HG02763 (cell line): ENCODE measurements around the gene GGPS1.
"Not testable (repeated sequence)": the region's sequence is repeated elsewhere in the genome, so short reads cannot be mapped to it uniquely, and the experiment has no call there.

Source experiments
- ATAC-seq: cut with Tn5 transposase; IDR thresholded peaks from one replicate; pipeline ENCODE4 v1.9.1; 2021; ENCODE audit warnings: mild to moderate bottlenecking, moderate library complexity; ENCODE audit not compliant: unreplicated experiment

The GGPS1 gene

GRCh38 chr1:235304549-235305451 lies 23.6 kb upstream of the GGPS1 start:
- ATAC-seq = no peak

- ATAC-seq = no peak
Measured at GRCh38 chr1:235307158-235308124, 20.9 kb upstream of the GGPS1 start.

- not testable (repeated sequence) for ATAC-seq
Measured at GRCh38 chr1:235309206-235309605, 19.2 kb upstream of the GGPS1 start.

DNA sequence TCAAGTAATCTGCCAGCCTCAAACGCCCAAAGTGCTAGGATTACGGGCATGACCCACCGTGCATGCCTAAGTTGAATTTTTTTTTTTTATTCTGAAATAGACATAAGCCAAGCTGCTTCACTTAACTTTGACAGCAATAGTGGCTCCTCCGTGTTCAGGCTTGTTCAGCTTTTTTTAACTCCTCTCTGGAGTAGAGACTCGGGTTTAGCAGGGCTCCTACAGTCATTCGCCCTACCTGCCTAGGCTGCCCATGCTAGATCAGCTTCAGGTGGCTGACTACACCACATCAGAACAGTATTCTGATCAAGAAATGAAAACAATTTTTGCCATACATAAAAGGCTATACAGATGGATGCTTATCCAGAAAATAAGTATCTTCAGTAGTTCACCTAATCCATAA lies 15.1 kb upstream of the GGPS1 start:
- no peak for ATAC-seq

- no peak for ATAC-seq
Measured at GRCh38 chr1:235313931-235314678, 14.3 kb upstream of the GGPS1 start.

DNA sequence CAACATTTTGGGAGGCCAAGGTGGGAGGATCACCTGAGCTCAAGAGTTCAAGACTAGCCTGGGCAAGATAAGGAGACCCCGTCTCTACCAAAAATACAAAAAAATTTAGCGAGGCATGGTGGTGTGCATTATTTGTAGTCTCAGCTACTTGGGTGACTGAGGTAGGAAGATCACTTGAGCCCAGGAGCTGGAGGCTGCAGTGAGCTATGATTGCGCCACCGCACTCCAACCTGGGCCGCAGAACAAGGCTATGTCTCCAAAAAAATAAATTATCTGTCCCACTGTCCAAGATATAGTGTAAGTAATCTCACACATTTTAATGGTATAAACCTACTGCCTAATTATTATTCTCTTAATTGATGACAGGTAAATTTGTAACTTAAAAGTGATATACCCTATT lies 13.2 kb upstream of the GGPS1 start:
- no peak for ATAC-seq

- no peak for ATAC-seq
Measured at GRCh38 chr1:235315735-235316134, 12.6 kb upstream of the GGPS1 start.

DNA sequence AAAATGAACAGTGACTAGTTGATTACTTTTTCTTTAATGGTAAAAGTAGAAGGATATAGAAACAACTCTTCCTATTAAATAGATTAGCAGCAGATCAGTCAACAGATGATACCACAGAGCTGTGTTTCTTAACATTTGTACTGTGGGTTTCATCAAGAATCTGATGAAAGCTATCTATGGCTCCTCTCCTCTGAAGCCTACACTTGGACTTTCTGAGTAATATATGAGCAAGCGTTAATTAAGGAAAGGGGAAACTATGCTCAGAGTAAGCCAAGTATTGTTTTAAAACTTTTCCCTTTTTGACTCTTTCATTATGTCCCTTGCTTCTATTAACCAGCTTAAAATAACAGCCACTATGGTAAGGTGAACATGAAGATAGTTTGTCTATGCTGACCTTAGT lies 11.2 kb upstream of the GGPS1 start:
- no peak for ATAC-seq

- no peak for ATAC-seq
Measured at GRCh38 chr1:235319255-235319654, 9.1 kb upstream of the GGPS1 start.

- no peak for ATAC-seq
Measured at GRCh38 chr1:235320521-235321179, 7.7 kb upstream of the GGPS1 start.

- no peak for ATAC-seq
Measured at GRCh38 chr1:235324296-235324695, 4.1 kb upstream of the GGPS1 start.

GRCh38 chr1:235325139-235325538 lies 3.2 kb upstream of the GGPS1 start:
- no peak for ATAC-seq

DNA sequence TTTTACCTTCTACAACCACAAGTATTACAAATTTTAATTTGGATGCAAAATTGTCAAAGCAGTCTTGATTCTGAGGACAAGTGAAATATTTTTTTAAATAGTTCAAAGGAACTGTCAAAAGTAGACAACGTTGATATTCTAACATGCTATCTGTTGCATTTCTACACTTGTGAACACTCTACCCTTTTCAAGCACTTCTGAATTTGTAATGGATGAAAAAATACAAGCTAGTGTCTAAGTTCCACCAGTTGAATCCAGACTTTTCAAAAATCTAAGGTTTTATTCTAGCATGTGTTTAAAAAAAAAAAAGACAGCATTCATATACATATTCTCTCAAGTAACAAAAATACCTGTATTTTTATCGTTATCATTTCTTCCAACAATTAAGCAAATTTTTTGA lies 2.5 kb upstream of the GGPS1 start:
- no peak for ATAC-seq

GRCh38 chr1:235326719-235327558 lies 1.4 kb upstream of the GGPS1 start:
- ATAC-seq = no peak

DNA sequence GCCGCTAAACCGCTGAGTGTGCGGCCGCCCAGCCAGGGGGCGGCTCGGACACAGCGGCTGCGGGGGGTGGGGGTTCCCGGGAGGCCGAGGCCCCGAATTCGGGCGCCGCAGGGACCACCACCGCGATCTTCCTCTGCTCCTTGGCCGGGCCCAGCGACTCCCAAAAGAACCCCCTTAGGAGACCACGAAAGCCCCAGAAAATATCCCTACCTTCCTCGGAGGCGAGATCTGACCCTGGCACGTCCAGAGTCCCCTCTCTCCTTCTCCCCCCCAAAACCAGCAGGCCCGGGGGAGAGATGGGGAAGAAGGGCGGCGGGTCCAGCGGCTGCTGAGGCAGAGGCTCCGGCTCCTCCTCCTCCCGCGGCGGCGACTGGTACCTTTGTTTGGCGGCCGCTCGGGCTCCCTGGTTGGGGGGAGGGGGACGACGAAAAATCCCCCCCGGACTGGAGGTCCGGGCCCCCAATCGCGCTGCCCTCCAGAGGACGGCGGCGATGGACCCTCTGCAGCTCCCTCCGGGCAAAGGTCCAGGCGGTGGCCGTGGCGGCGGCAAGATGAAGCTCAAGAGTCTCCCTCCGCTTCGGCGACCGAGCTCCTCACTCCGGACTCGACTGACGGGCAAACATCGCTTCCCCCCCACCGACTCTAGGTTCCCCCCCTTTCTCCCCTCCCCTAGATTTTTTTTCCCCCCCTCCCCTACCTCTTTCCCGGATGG lies 655 bp upstream of the GGPS1 start, which contains the start of gene ARID4B:
ARID4B (minus strand) TSS at position 621 of the 712 bp plus-strand sequence. CDS start 1,260 bp downstream, outside the sequence.
- peak; percentile 2 for ATAC-seq

- ATAC-seq = no peak
Measured at GRCh38 chr1:235329139-235329902, 951 bp downstream of the GGPS1 start.

- ATAC-seq = no peak
Measured at GRCh38 chr1:235330918-235331285, 2.5 kb downstream of the GGPS1 start.

GRCh38 chr1:235331401-235331800 lies 3.0 kb downstream of the GGPS1 start:
- ATAC-seq = no peak
